ENCODE results near the gene BLVRB. TPM values are rescaled to one million over a fixed set of nuclear protein-coding genes. Genes with fewer than 3 reads are reported as not detected.
"Not testable (repeated sequence)": the region's sequence is repeated elsewhere in the genome, so short reads cannot be mapped to it uniquely, and the experiment has no call there.

Gene BLVRB
- polyA plus RNA-seq, 1 donor: 42.4 TPM

DNA sequence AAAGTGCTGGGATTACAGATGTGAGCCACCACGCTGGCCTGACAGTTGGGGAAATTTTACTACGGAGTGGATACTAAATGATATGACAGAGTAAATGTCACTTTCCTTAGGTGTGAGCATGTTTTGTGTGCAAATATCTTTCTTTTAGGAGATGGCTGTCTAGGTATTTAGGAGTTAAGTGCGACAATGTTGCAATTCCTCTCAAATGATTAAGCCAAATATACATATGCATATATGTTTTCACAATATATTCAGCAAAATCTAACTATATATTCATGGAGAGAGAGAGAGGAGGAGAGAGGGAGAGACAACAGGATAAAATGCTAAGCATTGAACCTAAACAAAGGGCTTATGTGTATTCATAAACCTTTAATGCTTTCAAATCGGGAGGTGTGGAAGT is 16.0 kb downstream of the BLVRB start:
- no peak for DNase-seq

DNA sequence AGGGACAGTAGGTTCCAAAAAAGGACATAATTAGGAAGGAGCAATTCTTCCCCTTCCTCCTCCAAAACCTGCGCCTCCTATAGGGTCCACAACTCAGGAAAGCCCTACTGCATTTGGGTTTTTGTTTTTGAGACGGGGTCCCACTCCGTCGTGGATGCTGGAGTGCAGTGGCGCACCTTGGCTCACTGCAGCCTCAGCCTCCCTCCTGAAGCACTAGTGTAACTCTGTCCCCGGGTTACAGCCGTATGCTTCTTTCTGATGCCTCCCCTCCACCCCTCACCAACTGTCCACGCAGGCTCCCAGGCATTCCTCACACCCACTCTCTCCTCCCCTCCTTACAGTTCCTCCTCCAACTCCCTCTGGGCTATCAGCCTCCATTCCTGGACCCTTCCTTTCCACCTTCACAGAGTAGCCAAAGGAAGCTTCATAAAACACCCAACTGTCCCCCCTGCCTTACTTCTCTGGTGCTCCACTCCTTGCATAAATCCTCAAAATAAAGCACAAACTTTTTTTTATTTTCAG is 19.2 kb downstream of the BLVRB start:
- no peak for DNase-seq

DNA sequence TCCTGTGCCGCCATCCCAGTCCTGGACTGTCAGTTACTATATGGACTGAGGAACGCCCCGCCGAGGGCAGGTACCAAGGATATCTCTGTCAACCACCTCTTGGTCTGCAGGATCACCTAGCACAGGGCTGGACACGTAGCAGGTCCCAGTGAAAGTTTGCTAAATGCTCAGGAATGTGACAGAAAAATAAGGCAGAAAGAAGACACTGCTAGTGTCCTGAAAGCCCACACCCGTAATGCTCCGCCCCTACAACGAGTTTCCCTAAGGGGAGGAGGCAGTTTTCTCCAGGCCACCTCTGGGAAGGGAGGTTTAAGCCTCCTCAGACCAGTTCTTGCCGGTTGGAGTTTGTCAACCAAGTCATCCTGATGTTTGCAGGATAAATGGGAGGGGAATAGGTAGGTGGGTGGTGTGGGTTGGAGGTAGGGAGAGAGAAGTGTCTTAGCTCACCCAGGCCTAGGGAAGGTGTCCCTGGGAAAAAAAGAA is 19.7 kb downstream of the BLVRB start:
- no peak for DNase-seq

DNA sequence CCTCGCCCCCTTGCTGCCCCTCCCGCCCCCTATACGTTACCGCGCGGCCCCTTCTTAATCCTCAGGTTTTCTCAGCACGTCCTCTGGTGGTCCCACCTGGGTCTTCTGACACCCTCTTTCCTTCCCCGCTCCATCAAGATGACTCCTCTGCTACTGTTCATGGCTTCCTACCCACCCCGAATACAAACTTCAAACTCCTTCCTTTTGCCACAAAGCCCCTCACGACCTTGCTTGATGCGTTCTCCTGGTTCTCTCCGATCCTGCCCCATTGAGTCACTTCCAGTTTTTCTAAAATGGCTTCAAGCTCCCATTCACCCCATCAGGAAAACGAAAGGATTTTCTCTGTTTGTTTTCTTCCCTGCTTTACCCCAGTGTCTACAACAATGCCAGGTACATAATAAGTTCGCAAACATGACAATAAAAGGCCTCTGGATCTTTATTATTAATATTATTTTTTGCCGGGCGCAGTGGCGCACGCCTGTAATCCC is 20.7 kb downstream of the BLVRB start:
- no peak for DNase-seq

DNA sequence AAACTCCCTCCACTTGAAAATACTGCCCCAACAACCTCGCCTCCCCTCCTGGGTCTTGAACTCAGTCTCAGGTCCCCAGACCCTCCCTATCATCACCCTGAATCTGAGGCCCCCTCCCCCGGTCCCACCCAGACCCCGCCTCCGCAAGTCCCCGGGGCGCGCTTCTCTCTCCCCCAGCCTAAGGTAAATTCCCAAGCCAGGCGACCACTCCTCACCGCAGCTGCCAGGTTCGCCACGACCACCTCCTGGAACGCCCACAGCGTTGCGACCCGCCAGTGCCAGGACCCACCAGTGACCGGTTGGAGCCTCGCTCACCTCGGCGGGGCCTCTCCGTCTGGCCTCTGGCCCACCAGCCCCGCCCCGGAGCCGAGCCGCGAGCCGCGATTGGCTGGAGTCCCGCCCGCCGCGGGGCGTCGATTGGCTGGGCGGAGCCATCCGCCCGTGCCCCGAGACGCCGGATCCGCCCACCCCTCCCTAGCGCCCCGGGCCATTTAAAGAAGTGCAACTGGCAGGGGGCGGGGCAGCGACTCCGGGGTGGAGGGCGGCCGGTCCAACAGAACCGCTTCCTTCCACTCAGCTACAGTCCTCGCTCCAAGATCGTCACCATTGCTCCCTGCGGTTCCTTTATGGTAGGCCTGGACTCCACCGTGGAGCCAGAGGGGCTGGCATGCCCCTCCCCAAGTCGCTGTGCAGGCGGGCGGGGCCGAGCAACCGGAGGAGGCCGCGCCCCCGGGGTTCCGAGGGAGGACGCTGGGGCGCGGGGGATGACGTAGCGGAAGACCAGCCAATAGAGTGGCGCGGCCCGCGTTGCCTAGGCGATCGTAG is 21.3 kb downstream of the BLVRB start, which contains the start of gene SERTAD3:
TSS of gene SERTAD3 (minus strand) at position 336 of the 825 bp plus-strand sequence. CDS start 2,255 bp downstream, outside the sequence.
- peak; percentile 97 for DNase-seq

DNA sequence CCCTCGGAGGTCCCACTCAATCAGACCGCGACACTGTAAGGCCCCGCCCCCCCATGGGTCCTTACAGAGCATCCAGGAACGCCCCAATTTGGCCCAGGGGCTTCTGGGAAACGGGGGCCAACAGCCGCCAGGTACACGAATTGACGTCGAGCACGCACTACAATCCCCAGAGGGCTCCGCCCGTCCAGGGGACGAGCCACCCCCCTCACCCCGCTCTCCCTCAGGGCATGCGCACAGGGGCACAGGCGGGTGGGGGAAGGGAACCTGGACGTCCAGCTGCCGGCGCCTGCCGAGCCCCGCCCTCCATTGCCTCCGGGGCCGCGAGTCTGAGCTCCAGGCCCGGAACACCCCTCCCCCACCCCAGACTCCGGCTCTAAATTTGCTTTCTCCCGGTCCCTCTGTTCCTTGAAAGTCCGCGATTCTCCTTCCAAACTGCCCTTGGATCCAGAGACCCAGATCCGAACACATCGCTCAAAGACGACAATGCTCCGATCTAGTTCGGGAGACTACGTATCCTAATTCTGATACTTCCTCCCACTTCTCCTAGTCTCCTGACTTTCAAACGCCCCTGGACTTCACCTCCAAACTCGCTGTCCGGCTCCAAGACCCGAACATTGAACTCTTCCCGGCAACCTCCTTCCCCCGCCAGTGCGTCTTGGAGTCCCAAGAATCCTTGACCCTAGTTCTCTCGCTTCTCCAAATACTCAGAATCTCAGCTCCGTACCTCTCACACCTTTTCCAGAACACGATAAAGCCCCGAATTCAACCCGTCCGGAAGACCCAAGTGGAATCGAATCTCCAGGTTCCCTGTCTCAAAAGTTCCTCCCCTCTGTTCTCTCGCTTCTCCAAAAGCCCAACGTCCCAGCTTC is 22.2 kb downstream of the BLVRB start:
- DNase-seq: peak; percentile 99

DNA sequence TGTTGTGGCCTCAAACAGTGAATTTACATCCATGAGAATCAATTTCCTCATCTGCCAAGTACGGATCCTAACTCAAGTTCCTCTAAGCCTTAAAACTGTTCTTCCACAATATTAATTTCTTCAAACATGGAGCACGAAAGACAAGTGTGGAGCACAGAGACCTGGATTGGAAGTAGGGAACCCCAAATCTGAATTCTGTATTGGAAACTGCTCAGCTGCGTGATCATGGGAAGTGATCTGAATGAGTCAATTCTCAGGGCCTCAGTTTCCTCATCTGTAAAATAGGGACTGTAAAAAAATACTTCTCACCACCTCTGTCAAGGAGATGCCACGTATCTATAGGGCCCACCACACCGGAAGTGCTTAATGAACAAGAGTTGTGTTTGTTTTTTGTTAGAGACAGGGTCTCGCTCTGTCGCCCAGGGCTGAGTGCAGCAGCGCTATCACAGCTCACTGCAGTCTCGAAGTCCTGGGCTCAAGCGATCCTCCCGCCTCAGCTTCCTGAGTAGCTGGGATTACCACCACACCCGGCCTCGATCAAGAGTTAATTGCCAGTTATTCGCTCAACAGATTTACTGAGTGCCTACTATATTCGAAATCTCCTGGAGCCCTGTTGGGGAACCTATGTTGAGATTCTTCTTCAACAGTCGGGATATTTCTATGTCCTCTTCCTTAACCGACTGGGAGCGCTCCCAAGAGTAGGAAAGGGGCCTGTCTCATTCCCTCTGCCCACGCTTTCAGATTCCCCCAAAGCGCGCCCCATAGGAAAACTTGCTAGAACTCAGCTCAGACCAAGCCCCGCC is 23.0 kb downstream of the BLVRB start:
- no peak for DNase-seq

DNA sequence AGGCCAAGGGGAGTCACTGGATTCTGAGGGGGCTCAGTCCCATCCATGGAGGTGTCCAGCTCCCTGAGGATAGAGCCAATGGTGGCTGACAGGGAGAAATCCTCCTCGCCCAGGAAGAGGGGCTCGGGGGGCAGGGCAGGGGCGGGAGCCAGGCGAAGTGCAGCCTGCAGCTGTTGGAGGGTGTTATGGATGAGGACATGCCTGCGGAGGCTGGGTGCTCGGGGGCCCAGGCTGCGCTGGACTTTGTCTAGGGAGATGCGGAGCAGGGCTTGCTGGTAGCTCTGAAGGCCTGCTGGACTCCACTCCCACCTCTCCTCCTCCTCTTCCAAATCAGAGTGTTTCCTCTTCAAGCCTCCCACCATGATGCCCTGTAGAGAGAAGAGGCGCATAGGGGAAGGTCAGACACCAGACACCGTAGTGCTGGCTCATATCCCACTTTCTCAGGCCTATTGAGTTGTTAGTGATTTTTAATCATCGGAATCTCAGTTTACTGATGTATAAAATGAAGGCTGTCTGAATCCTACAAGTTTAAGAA is 23.8 kb downstream of the BLVRB start:
- DNase-seq: no peak

DNA sequence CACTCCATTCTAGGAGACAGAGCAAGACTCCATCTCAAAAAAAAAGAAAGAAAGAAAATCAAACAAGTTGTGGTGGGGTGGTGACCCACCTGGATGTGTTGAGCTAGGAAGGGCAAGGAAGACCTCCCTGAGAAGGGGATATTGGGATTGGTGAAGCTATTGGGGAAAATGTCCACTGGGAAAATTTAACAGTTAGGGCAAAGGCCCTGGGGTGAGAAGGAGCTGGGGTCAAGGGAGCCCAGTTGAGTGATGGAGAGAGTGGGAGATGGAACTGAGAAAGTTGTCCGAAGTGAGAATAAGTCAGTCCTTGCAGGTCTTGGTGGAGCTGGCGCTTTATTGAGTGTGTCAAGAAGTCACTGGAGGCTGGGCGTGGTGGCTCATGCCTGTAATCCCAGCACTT is 27.3 kb downstream of the BLVRB start:
- no peak for DNase-seq

DNA sequence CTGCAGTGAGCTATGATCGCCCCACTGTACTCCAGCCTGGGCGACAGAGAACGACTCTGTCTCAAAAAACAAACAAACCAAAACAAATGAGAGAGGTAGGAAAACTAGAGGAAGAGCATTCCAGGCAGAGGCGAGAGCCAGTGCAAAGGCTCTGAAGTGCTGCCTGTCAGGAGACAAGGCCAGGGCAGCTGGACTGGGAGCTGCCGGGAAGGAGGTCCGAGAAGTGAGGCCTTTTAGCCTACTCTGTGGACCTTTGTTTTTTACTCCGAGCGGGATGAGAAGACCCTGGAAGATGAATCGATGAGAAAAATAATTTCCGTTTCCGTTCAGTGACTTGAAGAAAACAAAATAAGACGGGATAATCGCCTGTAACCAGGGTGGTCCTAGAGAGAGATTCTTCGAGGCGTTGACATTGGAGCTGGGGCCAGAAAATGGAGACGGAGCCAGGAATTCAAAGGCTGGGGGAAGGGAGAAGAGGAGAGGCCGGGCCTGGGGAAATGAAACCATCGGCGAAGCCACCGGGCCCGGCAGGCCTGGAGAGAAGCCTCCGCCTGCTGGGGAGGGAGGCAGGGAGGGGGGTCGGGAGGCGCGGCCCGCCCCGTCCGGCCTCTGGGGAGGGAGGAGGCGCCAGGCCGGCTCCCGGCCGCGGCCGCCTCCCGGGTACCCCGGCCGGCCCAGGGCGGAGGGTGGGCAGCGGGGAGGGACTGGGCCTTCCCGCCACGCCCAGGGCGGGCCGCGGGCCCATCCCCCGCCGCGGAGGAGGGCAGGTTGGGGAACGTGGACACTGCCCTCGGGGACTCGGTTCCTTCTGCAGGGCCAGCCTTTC is 31.9 kb downstream of the BLVRB start:
- DNase-seq: peak; percentile 92

DNA sequence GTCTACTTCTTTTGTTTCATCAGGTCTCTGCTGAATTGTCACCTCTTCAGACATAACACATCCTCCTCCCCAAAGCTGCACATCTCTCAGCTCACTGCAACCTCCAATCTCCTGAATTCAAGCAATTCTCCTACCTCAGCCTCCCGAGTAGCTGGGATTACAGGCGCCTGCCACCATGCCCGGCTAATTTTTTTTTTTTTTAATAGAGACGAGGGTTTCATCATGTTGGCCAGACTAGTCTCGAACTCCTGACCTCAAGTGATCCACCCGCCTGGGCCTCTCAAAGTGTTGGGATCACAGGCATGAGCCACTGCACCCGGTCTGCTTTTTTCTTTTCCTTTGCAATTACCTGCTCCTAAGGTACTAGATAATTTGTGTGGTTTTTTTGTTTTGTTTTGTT is 32.8 kb downstream of the BLVRB start:
- not testable (repeated sequence) for DNase-seq

DNA sequence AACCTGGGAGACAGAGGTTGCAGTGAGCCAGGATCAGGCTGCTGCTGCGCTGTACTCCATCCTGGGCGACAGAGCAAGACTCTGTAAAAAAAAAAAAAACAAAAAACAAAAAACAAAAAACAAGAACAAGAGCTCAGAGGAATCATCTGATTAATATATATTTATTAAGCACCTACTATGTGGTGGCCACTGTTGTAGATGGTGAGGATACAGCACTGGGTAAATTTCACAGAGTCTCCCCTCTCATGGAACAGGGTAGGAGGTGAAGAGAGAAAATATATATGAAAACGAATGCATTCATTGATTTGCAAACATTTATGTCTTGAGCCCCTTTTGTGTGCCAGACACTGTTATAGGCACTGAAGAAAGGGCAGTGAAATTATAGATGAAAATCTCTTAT is 33.8 kb downstream of the BLVRB start:
- no peak for DNase-seq

DNA sequence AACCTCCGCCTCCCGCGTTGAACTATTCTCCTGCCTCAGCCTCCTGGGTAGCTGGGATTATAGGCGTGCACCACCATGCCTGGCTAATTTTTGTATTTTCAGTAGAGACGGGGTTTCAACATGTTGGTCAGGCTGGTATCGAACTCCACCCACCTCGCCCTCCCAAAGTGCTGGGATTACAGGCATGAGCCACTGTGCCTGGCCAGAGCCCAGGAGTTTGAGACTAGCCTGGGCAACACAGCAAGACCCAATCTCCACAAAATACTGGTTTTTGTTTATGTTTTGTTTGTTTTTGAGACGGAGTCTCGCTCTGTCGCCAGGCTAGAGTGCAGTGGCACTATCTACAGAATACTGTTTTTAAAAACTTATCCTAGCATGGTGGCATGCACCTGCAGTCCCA is 35.3 kb downstream of the BLVRB start:
- DNase-seq: not testable (repeated sequence)

DNA sequence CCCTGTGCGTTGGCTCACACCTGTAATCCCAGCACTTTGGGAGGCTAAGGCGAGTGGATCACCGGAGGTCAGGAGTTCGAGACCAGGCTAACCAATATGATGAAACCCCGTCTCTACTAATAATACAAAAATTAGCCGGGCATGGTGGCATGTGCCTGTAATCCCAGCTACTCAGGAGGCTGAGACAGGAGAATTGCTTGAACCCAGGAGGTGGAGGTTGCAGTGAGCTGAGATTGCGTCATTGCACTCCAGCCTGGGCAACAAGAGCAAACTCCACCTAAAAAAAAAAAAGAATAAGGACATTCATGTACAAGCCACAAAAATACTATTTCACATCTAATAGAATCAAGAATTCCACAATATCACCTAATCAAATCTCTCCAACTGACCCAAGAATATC is 37.3 kb downstream of the BLVRB start:
- DNase-seq: not testable (repeated sequence)

DNA sequence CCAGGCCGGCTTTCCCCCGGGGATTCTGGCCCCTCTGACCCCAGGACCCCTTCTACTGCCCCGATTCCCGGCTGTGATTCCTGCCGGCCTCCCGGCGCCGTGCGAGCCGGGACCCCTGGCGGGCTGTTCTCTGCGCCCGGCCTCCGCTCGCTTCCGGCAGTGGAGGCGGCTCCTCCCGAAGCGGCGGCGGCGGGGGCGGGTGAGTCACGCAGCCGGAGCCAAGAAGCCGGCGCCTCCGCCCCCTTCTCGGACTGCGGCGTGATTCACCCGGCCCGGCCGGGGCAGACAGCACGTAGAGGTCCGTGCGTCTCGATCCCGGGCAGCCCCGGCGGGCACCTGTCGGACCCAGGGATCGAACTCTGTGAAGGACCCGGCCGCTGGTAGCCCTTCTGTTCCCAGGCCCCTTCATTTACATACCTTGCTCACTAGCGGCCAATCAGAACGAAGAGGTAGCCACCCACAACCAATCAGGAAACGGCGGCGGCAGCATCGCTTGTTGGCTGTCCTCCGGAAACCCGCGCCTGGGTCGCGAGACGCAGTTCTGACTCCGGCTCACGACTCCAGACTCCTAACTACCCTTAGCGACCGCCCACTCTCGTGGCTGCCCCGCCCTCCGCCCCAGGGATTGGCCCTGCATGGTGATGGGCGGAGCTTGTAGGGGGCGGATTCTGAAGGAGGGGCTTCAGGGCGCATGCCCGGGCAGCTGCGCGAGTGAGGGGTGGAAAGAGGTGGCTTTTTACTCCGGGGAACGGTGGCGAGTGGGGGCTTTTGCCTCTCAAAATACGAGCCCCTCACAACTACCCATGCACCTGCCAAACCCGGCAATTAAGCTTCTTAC is 39.9 kb downstream of the BLVRB start, which contains the start of gene SERTAD1:
TSS of gene SERTAD1 (minus strand) at position 543 of the 838 bp plus-strand sequence. CDS start 2,446 bp downstream, outside the sequence.
- peak; percentile 99 for DNase-seq

DNA sequence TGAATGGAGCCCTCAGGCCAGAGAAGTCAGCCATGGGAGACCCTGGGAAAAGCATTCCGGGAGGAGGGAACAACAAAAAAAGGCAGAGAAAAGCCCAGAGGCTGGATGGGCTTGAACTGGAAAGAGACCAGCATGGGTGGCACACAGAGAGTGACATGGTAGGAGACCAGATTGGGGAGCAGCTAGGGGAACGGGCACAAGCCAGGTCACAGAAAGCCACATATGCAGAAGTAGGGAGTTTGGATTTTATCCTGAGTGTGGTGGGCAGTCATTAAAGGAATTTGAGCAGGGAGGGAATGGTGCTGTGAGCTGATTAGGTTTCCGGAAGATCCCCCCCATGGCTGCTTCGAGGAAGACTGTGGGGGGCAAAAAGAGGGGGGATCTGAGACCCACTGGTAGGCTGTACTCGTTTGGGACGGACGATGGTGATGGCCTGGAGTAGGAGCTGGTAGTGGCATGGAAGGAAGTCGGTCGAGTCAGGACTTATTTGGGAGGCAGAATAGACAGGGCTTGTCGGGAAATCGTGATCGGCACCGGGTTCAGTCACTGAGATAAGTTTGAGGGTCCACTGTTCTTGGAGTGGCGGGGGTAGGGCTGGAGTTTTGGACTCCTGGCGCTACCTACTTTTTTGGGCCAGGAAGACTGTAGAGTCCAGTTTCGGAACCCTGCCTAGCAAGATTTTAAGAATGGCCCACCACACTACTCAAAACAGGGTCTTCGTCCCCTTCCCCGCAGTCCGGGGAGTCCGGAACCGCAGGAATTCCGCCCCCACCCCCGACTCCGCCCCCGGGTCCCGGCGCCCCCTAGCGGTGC is 40.7 kb downstream of the BLVRB start:
- no peak for DNase-seq

DNA sequence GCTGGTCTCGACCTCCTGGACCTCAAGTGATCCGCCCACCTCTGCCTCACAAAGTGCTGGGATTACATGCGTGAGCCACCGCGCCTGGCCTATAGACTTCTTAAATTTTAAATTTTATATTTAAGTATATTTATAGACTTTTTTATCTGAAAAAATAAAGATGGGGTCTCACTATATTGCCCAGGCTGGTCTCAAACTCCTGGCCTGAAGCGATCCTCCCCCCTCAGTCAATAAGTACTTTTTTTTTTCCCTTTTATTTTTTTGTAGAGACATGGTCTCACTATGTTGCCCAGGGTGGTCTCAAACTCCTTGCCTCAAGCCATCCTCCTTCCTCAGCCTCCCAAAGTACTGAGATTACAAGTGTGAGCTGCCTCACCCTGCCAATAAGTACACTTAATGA is 41.6 kb downstream of the BLVRB start:
- no peak for DNase-seq

DNA sequence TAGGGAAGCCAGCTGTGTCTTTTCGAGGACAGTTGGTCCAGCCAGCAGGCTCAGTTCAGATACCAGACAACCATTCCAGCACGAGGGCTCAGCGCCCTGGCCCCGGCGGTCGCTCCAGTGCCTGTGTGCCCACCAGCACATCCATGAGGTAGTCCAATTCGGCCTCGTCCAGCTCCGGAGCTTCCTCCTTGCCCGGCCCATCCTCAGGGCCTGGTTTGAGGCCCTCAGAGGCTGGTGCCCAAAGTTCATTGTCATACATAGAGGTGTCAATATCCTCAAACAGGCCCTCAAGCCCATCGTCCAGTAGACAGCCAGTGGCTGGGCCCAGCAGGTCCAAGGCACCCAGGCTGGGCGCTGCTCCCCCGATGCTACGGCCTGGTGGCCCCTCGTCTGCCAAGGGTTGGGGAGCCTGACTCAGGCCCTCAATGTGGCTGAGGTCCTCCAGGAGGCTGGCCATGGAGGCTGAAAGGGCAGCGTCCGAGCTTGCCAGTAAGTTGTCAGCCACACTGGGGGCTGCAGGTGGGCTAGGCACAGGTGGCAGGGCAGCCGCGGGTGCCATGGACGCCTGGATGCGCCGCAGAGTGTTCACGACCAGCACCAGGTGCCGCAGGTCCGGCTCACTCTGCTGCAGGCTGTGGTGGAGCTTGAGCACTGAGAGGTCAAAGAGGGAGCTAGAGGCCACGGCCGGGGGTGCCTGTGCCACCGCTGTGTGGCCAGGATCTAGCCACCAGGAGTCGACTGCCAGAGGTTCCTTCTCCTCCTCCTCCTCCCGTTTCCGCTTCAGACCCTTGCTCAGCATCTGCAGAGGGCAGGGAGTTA is 42.6 kb downstream of the BLVRB start:
- no peak for DNase-seq

Data from hindlimb muscle (tissue), 1 donor.